Measurements from ENCODE around the gene STPG2. TPM values are rescaled to one million over a fixed set of nuclear protein-coding genes. Genes with fewer than 3 reads are reported as not detected.

Gene STPG2
- total and polyA plus RNA-seq, 2 of the 4 experiments (the other 2 are of a cell fraction) = not detected

- Histone ChIP-seq H4K8ac (ENCODE audit: low read depth in 2 of 2, low read length in 2 of 2) (no peak overlapping the region), H2BK120ac (ENCODE audit: low read depth, low read length) (no peak overlapping the region), H3K14ac (replicated peaks; ENCODE audit: low read depth, low read length) (no peak overlapping the region), H3K56ac (ENCODE audit: extremely low read depth, insufficient read depth, low read length) (no peak overlapping the region), H3K9ac (ENCODE audit: low read depth, low read length) (no peak overlapping the region), H3K27ac (ENCODE audit: insufficient read depth, low read length) (no peak overlapping the region), H3K9me3 (ENCODE audit: control insufficient read depth, insufficient read depth, low read length) (no peaks in the 10 kb centered on the region), H2BK20ac (ENCODE audit: low read depth, low read length) (no peak overlapping the region), H3K4me1 (ENCODE audit: control insufficient read depth, insufficient read depth, low read length) (no peaks in the 10 kb centered on the region), H3K9me1 (ENCODE audit: insufficient read depth, low read length) (no peaks in the 10 kb centered on the region), H2AFZ (replicated peaks; ENCODE audit: low read length, poor library complexity) (no peak overlapping the region), H3K4ac (ENCODE audit: low read depth, low read length) (no peak overlapping the region), H2AK9ac (replicated peaks; ENCODE audit: low read depth, low read length, poor library complexity) (no peak overlapping the region), H3K4me3 (ENCODE audit: insufficient read depth, low read depth, low read length) (no peak overlapping the region), H2BK15ac (ENCODE audit: low read depth, low read length) (no peak overlapping the region), H4K5ac (ENCODE audit: low read depth, low read length) (no peak overlapping the region), H3K23ac (ENCODE audit: low read depth, low read length) (no peak overlapping the region), H4K91ac (ENCODE audit: insufficient read depth, low read depth, low read length) (no peak overlapping the region), H3K79me1 (ENCODE audit: low read depth in 1 of 2, low read length in 2 of 2) (no peaks in the 10 kb centered on the region), H2AK5ac (ENCODE audit: low read depth, low read length) (no peak overlapping the region), H3K18ac (ENCODE audit: low read depth, low read length) (no peak overlapping the region), H4K20me1 (ENCODE audit: insufficient read depth, low read length) (no peaks in the 10 kb centered on the region), H3K36me3 (ENCODE audit: control insufficient read depth, insufficient read depth, low read length) (no peaks in the 10 kb centered on the region), H2BK5ac (ENCODE audit: low read depth, low read length, poor library complexity, severe bottlenecking) (no peak overlapping the region), H3K27me3 (ENCODE audit: control insufficient read depth, insufficient read depth, low read length) (no peaks in the 10 kb centered on the region), H3K4me2 (ENCODE audit: low read depth, low read length) (no peak overlapping the region)
- no TSS peak for BruUV-seq (replicated peaks)
- DNase-seq (no peak), ATAC-seq (ENCODE audit: low read depth) (no peak)
- in situ Hi-C loops (cut with MboI; ENCODE audit: low sequenced_read_pairs) (no loop called here), intact Hi-C loops (cut with micrococcal nuclease) (no loop called here), dilution Hi-C loops (cut with HindIII; ENCODE audit: low sequenced_read_pairs, unreplicated experiment) (no loop called here)
- no peak for TF ChIP-seq USF2 (IDR thresholded peaks at IDR 0.05; ENCODE audit: low read depth, low read length)
- no peak for TF ChIP-seq POLR2A (IDR thresholded peaks at IDR 0.05; ENCODE audit: low read depth, low read length)
- TF ChIP-seq CHD1 (IDR thresholded peaks at IDR 0.05; ENCODE audit: low read depth, low read length) = no peak
- TF ChIP-seq, protein P1, sequence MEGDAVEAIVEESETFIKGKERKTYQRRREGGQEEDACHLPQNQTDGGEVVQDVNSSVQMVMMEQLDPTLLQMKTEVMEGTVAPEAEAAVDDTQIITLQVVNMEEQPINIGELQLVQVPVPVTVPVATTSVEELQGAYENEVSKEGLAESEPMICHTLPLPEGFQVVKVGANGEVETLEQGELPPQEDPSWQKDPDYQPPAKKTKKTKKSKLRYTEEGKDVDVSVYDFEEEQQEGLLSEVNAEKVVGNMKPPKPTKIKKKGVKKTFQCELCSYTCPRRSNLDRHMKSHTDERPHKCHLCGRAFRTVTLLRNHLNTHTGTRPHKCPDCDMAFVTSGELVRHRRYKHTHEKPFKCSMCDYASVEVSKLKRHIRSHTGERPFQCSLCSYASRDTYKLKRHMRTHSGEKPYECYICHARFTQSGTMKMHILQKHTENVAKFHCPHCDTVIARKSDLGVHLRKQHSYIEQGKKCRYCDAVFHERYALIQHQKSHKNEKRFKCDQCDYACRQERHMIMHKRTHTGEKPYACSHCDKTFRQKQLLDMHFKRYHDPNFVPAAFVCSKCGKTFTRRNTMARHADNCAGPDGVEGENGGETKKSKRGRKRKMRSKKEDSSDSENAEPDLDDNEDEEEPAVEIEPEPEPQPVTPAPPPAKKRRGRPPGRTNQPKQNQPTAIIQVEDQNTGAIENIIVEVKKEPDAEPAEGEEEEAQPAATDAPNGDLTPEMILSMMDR (conservative IDR thresholded peaks at IDR 0.05; ENCODE audit: low read depth, low read length) = no peak
- TF ChIP-seq RFX5 (IDR thresholded peaks at IDR 0.05; ENCODE audit: low read depth, low read length) = no peak
- WGBS, 2 experiments (ENCODE audit: extremely low coverage in 2 of 2, insufficient read length in 1 of 2) = no CpG with 5 or more reads among the region's 2 CpGs
- ChIA-PET CTCF (no interaction called here), POLR2A (ENCODE audit: unreplicated experiment) (no interaction called here)
Measured at GRCh38 chr4:98081936-98082335, 61.3 kb downstream of the STPG2 start.
